ENCODE data around the gene MINDY4. TPM values are rescaled to one million over a fixed set of nuclear protein-coding genes. Genes with fewer than 3 reads are reported as not detected.

MINDY4 gene
- total RNA-seq, 1 donor from 2014 or later, result 2.2 TPM

GRCh38 chr7:30927559-30927958, 156.3 kb downstream of the MINDY4 start:
- no peak for DNase-seq (ENCODE audit: low read depth, low spot score)

- DNase-seq (ENCODE audit: low read depth, low spot score), result no peak
These were observed 157.1 kb downstream of the MINDY4 start for GRCh38 chr7:30928254-30928872.

- no peak for DNase-seq (ENCODE audit: low read depth, low spot score)
These were observed 158.5 kb downstream of the MINDY4 start for GRCh38 chr7:30929686-30930085.

GRCh38 chr7:30930621-30931020, 159.4 kb downstream of the MINDY4 start:
- no peak for DNase-seq (ENCODE audit: low read depth, low spot score)

- DNase-seq (ENCODE audit: low read depth, low spot score), result no peak
These were observed 160.1 kb downstream of the MINDY4 start for GRCh38 chr7:30931161-30931928.

GRCh38 chr7:30931929-30932540, 160.8 kb downstream of the MINDY4 start:
- no peak for DNase-seq (ENCODE audit: low read depth, low spot score)

GRCh38 chr7:30932562-30932961, 161.3 kb downstream of the MINDY4 start:
- no peak for DNase-seq (ENCODE audit: low read depth, low spot score)

- no peak for DNase-seq (ENCODE audit: low read depth, low spot score)
These were observed 162.1 kb downstream of the MINDY4 start for GRCh38 chr7:30933124-30933974.

- no peak for DNase-seq (ENCODE audit: low read depth, low spot score)
These were observed 163.0 kb downstream of the MINDY4 start for GRCh38 chr7:30934225-30934624.

GRCh38 chr7:30934732-30935568, 163.7 kb downstream of the MINDY4 start:
- DNase-seq (ENCODE audit: low read depth, low spot score), result no peak

- DNase-seq (ENCODE audit: low read depth, low spot score), result no peak
These were observed 164.3 kb downstream of the MINDY4 start for GRCh38 chr7:30935569-30935877.

- no peak for DNase-seq (ENCODE audit: low read depth, low spot score)
These were observed 165.5 kb downstream of the MINDY4 start for GRCh38 chr7:30936650-30937245.

GRCh38 chr7:30937416-30937815, 166.2 kb downstream of the MINDY4 start:
- no peak for DNase-seq (ENCODE audit: low read depth, low spot score)

GRCh38 chr7:30938435-30939316, 167.5 kb downstream of the MINDY4 start:
- DNase-seq (ENCODE audit: low read depth, low spot score), result no peak

- DNase-seq (ENCODE audit: low read depth, low spot score), result no peak
These were observed 170.5 kb downstream of the MINDY4 start for GRCh38 chr7:30941582-30942323.

Measured in pulmonary artery endothelial cell (primary cell).